ENCODE results near the gene THEM4.

DNA sequence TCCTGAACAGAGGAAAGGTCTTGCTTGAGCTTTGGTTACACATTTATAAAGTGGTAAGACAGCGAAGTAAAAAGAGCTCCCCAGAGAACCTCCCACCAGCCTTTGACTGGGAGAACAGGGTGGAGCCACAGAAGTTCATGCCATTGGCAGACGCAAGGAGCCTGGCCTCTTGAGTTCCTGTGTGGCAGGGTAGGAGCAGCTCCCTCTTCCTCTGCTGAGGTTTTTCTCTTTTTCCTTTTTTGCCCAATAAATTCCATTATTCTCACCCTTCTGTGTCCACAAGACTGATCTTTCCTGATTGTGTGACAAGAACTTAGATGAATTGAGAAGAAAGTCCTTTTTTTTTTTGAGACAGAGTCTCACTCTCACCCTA is 4.3 kb downstream of the THEM4 start:
- TF ChIP-seq, protein P1, sequence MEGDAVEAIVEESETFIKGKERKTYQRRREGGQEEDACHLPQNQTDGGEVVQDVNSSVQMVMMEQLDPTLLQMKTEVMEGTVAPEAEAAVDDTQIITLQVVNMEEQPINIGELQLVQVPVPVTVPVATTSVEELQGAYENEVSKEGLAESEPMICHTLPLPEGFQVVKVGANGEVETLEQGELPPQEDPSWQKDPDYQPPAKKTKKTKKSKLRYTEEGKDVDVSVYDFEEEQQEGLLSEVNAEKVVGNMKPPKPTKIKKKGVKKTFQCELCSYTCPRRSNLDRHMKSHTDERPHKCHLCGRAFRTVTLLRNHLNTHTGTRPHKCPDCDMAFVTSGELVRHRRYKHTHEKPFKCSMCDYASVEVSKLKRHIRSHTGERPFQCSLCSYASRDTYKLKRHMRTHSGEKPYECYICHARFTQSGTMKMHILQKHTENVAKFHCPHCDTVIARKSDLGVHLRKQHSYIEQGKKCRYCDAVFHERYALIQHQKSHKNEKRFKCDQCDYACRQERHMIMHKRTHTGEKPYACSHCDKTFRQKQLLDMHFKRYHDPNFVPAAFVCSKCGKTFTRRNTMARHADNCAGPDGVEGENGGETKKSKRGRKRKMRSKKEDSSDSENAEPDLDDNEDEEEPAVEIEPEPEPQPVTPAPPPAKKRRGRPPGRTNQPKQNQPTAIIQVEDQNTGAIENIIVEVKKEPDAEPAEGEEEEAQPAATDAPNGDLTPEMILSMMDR (IDR thresholded peaks at IDR 0.05), result no peak
- TF ChIP-seq POLR2A (IDR thresholded peaks at IDR 0.05), result no peak
